Cardiac muscle cell (in vitro differentiated cells and primary cell): ENCODE results near the gene MYBPH. TPM values are rescaled to one million over a fixed set of nuclear protein-coding genes. Genes with fewer than 3 reads are reported as not detected.

Experiments
- DNase-seq, 2 donors: peaks; one replicate each; pipeline versions ENCODE4 v3.0.0 to v3.0.0-alpha.2; 2010 to 2017; ENCODE audit warnings: low read depth in 1 of 2, low spot score in 1 of 2
- H3K27ac ChIP-seq: fragments of 200-600 bp; sonication (generic); 2 replicates; pipeline ENCODE4 v1.5.1; 2016
- H3K27me3 ChIP-seq: fragments of 200-600 bp; sonication (generic); 2 replicates; pipeline ENCODE4 v1.6.0; 2016; ENCODE audit warnings: control low read depth
- H3K36me3 ChIP-seq: fragments of 200-600 bp; sonication (generic); 2 replicates; pipeline ENCODE4 v1.5.1; 2016; ENCODE audit warnings: control low read depth
- H3K4me1 ChIP-seq: fragments of 200-600 bp; sonication (generic); 2 replicates; pipeline ENCODE4 v1.8.1; 2017; ENCODE audit warnings: low read depth, mild to moderate bottlenecking, mixed run types
- H3K4me3 ChIP-seq: fragments of 200-600 bp; sonication (generic); 2 replicates; pipeline ENCODE4 v1.5.1; 2016; ENCODE audit warnings: mild to moderate bottlenecking
- H3K9me3 ChIP-seq: fragments of 200-600 bp; sonication (generic); 2 replicates; pipeline ENCODE4 v1.5.1; 2017; ENCODE audit warnings: low read depth, mild to moderate bottlenecking, control low read depth
- polyA plus RNA-seq: library from polyadenylated mRNA; unstranded; fragments of >200 nt; fragmentation: Nextera tagmentation; extraction: Ambion mirVana; gene quantifications from 2 replicates; pipeline ENCODE4 v1.2.1, GENCODE V29; 2016
- total RNA-seq: library from RNA; depleted of rRNA; stranded (reverse); fragments of >200 nt; gene quantifications from 2 replicates; pipeline ENCODE4 v1.2.3, GENCODE V29; 2016
- TF ChIP-seq, protein P1 (sequence below): IDR thresholded peaks from 2 replicates; pipeline ENCODE4 v1.5.1; 2012; ENCODE audit warnings: low read depth, mild to moderate bottlenecking, low read length

MYBPH gene
- total and polyA plus RNA-seq, 2 experiments from 2014 or later, result 1.4 to 2.1 TPM

DNA sequence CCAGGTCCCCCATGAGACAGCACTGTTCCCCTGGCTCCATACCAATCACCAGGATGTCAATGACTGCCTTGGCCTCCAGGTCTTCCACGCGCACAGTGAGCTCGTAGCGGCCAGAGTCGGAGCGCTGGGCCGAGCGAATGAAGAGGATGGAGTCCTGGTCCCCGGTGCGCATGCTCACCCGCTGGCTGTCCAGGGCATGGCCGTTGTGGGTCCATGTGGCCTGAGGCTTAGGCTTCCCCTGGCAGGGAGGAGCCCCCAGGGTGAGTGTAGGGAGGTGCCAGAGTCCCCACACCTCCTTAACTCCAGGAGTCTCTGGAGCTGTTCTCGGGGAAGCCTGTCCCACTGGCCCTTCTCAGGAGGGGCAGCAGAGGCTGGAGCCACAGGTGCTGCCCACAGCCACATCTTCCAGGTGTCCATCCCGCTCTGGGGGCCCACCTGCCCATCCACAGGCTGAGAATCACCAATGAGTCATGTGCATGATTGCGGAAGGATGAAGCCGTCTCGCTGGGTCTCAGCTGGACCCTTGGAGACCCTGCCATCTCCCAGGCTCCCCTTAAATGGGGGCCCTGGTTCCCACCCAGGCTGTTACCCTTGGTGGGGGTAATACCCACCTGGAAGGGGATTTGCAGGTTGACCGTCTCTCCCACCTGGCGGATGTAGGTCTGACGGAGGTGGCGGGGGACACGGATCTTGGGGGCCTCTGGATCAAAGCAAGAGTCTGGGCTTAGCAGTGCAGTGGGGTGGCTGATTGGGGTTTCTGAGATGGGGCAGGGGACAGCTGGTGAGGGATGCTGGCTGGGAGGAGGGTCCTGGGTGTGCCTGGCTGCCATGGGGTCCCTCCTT is 4.1 kb downstream of the MYBPH start:
- no peak overlapping the region for H3K27ac ChIP-seq
- TF ChIP-seq, protein P1, sequence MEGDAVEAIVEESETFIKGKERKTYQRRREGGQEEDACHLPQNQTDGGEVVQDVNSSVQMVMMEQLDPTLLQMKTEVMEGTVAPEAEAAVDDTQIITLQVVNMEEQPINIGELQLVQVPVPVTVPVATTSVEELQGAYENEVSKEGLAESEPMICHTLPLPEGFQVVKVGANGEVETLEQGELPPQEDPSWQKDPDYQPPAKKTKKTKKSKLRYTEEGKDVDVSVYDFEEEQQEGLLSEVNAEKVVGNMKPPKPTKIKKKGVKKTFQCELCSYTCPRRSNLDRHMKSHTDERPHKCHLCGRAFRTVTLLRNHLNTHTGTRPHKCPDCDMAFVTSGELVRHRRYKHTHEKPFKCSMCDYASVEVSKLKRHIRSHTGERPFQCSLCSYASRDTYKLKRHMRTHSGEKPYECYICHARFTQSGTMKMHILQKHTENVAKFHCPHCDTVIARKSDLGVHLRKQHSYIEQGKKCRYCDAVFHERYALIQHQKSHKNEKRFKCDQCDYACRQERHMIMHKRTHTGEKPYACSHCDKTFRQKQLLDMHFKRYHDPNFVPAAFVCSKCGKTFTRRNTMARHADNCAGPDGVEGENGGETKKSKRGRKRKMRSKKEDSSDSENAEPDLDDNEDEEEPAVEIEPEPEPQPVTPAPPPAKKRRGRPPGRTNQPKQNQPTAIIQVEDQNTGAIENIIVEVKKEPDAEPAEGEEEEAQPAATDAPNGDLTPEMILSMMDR, result no peak
- DNase-seq, result no peak
- H3K9me3 ChIP-seq, result no peaks in the 10 kb centered on the region
- peaks cover 21% of the 10 kb centered on the region for H3K4me1 ChIP-seq
- H3K4me3 ChIP-seq, result no peak overlapping the region
- H3K27me3 ChIP-seq, result no peaks in the 10 kb centered on the region
- no peaks in the 10 kb centered on the region for H3K36me3 ChIP-seq

DNA sequence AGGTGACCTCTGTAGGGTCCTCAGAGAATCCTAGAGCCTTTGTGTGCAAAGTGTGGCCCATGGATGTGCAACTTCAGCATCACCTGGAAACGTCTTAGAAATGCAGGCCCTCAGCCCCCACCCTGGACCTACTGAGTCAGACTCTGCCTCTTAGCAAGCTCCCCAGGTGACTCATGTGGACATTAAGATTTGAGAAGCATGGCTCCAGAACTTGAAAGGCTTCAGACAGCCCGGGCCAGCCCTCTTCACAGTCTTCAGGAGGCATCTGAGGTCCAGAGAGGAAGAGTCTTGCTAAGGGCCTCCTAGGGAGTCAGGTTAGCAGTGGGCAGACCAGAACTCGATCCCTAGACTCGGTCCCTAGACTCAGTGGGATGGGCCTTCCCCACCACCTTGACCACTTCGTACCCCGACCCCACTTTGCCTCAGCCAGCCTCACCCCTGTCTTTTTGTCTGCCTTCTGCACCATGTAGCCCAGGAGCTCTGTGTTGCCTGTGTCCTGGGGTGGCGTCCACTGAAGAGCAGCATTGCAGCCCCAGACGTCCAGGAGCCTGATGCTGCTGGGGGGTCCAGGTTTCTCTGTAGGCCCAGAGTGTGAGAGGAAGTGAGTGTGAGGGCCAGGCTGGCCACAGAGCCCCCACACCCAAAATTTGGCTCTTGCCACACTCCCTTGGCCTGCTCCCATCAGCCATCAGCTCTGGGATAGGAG is 4.8 kb downstream of the MYBPH start:
- Histone ChIP-seq H3K4me1 (peaks cover 15% of the 10 kb centered on the region), H3K36me3 (no peaks in the 10 kb centered on the region), H3K27ac (no peak overlapping the region), H3K4me3 (no peak overlapping the region), H3K27me3 (no peaks in the 10 kb centered on the region), H3K9me3 (no peaks in the 10 kb centered on the region)
- no peak for DNase-seq
- TF ChIP-seq, protein P1, result no peak

GRCh38 chr1:203169770-203170520 is 5.7 kb downstream of the MYBPH start:
- TF ChIP-seq, protein P1, result no peak
- no peaks in the 10 kb centered on the region for H3K36me3 ChIP-seq
- H3K4me1 ChIP-seq, result peaks cover 7% of the 10 kb centered on the region
- H3K27me3 ChIP-seq, result no peaks in the 10 kb centered on the region
- H3K4me3 ChIP-seq, result no peak overlapping the region
- H3K27ac ChIP-seq, result no peak overlapping the region
- no peak for DNase-seq
- H3K9me3 ChIP-seq, result no peaks in the 10 kb centered on the region

GRCh38 chr1:203168991-203169390 is 6.6 kb downstream of the MYBPH start:
- no peak for DNase-seq
- H3K4me1 ChIP-seq, result peaks cover 6% of the 10 kb centered on the region
- no peaks in the 10 kb centered on the region for H3K36me3 ChIP-seq
- TF ChIP-seq, protein P1, result no peak
- no peak overlapping the region for H3K27ac ChIP-seq
- no peaks in the 10 kb centered on the region for H3K27me3 ChIP-seq
- H3K4me3 ChIP-seq, result no peak overlapping the region
- no peaks in the 10 kb centered on the region for H3K9me3 ChIP-seq

DNA sequence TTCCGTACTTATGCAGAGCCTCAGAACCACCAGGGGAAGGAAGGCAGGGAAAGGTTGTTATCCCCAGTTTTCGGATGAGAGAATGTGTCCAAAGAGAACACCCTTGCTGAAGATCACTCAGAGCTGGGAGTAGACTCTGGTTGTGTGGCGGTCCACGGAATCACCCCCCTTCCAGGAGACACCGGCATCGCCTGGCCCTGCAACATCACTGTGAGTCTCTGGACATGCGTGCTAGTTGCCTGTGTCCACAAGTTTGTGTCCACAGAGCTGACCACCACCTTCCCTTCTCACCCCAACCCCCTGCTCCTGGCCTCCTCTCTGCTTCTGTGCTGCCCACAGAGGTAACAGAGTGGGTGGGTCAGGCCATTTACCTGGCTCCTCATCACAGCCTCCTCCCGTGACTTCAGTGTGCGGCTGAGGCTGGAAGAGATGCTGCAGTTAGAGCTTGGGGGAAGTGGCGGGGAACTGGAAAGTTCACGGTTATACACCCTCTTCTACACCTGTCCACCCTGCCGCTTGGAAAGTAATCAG is 7.3 kb downstream of the MYBPH start:
- no peaks in the 10 kb centered on the region for H3K4me1 ChIP-seq
- no peak overlapping the region for H3K4me3 ChIP-seq
- no peaks in the 10 kb centered on the region for H3K9me3 ChIP-seq
- H3K36me3 ChIP-seq, result no peaks in the 10 kb centered on the region
- no peak overlapping the region for H3K27ac ChIP-seq
- TF ChIP-seq, protein P1, result no peak
- DNase-seq, result no peak
- H3K27me3 ChIP-seq, result no peaks in the 10 kb centered on the region
